DMS53 (cell line): Measurements from ENCODE around the gene PTHLH.

Experiments
- DNase-seq: peaks from one replicate; lab custom pipeline; 2025; lab: John Stamatoyannopoulos, UW

Gene PTHLH

GRCh38 chr12:27937768-27938167 lies 34.8 kb downstream of the PTHLH start:
- no peak for DNase-seq

GRCh38 chr12:27936196-27936595 lies 36.3 kb downstream of the PTHLH start:
- DNase-seq = no peak

GRCh38 chr12:27934276-27934675 lies 38.3 kb downstream of the PTHLH start:
- DNase-seq = no peak

DNA sequence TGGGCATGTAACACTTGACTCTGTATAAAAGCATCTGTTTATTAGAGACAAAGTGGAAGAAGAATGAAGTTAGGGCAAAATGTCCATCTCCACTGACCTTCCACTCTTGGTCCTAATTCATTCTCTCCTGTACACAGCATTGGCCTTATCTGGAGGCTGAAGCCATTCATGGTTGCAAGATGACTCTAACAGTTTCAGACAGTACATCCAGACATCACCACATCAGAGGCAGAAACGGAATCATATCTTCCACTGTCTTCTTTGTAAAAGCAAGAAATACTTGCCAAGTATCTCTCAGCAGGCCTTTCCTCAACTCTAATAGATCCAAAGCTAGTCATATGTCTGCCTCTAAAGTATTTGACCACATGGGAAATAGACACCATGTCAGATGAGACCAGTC lies 41.1 kb downstream of the PTHLH start:
- no peak for DNase-seq

DNA sequence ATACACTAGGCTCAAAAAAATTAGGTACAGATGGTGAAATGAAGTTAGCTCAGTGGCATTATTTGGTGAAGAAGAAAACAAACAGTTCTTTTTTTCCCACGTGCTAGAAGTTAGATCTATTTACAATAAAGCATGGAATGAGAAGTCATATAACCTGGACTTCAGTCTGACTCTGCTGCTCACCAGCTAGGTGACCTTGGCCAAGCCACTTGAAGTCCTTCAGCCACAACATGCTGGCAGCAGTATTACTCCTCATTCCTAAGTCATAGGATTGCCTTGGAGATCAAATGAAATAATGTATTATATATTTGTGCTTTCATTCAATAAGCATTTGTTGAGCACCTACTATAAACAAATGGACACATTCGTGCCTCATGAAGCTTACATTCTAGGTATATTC lies 45.2 kb downstream of the PTHLH start:
- DNase-seq = no peak

GRCh38 chr12:27924350-27925135 lies 48.0 kb downstream of the PTHLH start:
- no peak for DNase-seq

- DNase-seq = no peak
Observed at GRCh38 chr12:27922531-27923139, 49.9 kb downstream of the PTHLH start.

GRCh38 chr12:27919671-27920235 lies 52.8 kb downstream of the PTHLH start:
- no peak for DNase-seq

GRCh38 chr12:27915536-27915935 lies 57.0 kb downstream of the PTHLH start:
- DNase-seq = no peak

GRCh38 chr12:27915021-27915420 lies 57.5 kb downstream of the PTHLH start:
- no peak for DNase-seq

- DNase-seq = no peak
Observed at GRCh38 chr12:27913999-27914614, 58.4 kb downstream of the PTHLH start.

GRCh38 chr12:27911397-27911796 lies 61.1 kb downstream of the PTHLH start:
- no peak for DNase-seq
